Lower lobe of right lung (tissue), 2 donors: Measurements from ENCODE around the gene PMS1. TPM values are rescaled to one million over a fixed set of nuclear protein-coding genes. Genes with fewer than 3 reads are reported as not detected.

ENCODE experiments used
- ATAC-seq, 2 donors: fragments of 200-7000 bp; cut with Tn5 transposase; one replicate each; pipeline ENCODE4 v1.9.1; 2020 to 2022; ENCODE audit warnings: mild to moderate bottlenecking in 2 of 2, moderate library complexity in 2 of 2
- DNase-seq: peaks from one replicate; pipeline ENCODE4 v3.0.0-alpha.2; 2020
- H3K27ac ChIP-seq: fragments of 200-600 bp; one replicate; pipeline ENCODE4 v1.8.0; 2022
- H3K27me3 ChIP-seq: fragments of 200-600 bp; one replicate; pipeline ENCODE4 v1.8.0; 2022; ENCODE audit warnings: low read depth
- H3K36me3 ChIP-seq: fragments of 200-600 bp; one replicate; pipeline ENCODE4 v1.8.0; 2022; ENCODE audit warnings: mild to moderate bottlenecking
- H3K4me1 ChIP-seq: fragments of 200-600 bp; one replicate; pipeline ENCODE4 v1.8.0; 2022
- H3K4me3 ChIP-seq: fragments of 200-600 bp; one replicate; pipeline ENCODE4 v1.8.0; 2022; ENCODE audit warnings: mild to moderate bottlenecking
- H3K9me3 ChIP-seq: fragments of 200-600 bp; one replicate; pipeline ENCODE4 v1.8.0; 2022
- CTCF ChIP-seq: fragments of 200-600 bp; IDR thresholded peaks from one replicate; pipeline ENCODE4 v1.8.0; 2022; ENCODE audit warnings: antibody characterized with exemption, mild to moderate bottlenecking
- intact Hi-C: fragments of 100-400 bp; cut with DNase I; formaldehyde crosslinking; loops from one replicate; pipeline ENCODE4 v1.11.0; 2022
- total RNA-seq: library from RNA; stranded (reverse); fragmentation: NEBNext Ultra II Directional; extraction: Animal tissue kit (Norgen Biotek cat#: 25700); gene quantifications from one replicate; pipeline ENCODE4 v1.2.1, GENCODE V29; 2021
- donor health status: DM: no; HTN: yes; CAD: no; lungs with severe emphysema.

Gene PMS1
- total RNA-seq, 1 donor from 2014 or later: 21.7 TPM

- H3K9me3 ChIP-seq: no peaks in the 10 kb centered on the region
- DNase-seq: no peak
- H3K36me3 ChIP-seq: peaks cover 38% of the 10 kb centered on the region
- intact Hi-C loops: no loop called here
- TF ChIP-seq CTCF: no peak
- peak; percentile 4 to 39 for ATAC-seq
- peak overlapping the region; percentile 82 for H3K4me3 ChIP-seq
- peaks cover 29% of the 10 kb centered on the region for H3K4me1 ChIP-seq
- H3K27me3 ChIP-seq: no peaks in the 10 kb centered on the region
- H3K27ac ChIP-seq: peak overlapping the region; percentile 97
Measured at GRCh38 chr2:189783451-189783926, 761 bp upstream of the PMS1 start.

GRCh38 chr2:189791338-189792042 is 7.2 kb downstream of the PMS1 start:
- intact Hi-C loops: no loop called here
- Histone ChIP-seq H3K27me3 (no peaks in the 10 kb centered on the region), H3K4me3 (no peak overlapping the region), H3K4me1 (no peaks in the 10 kb centered on the region), H3K36me3 (peaks cover 52% of the 10 kb centered on the region), H3K9me3 (no peaks in the 10 kb centered on the region), H3K27ac (no peak overlapping the region)
- TF ChIP-seq CTCF: no peak
- no peak for ATAC-seq
- no peak for DNase-seq

- H3K4me1 ChIP-seq: no peaks in the 10 kb centered on the region
- H3K27ac ChIP-seq: no peak overlapping the region
- no peak for DNase-seq
- no peaks in the 10 kb centered on the region for H3K27me3 ChIP-seq
- no peak for TF ChIP-seq CTCF
- H3K4me3 ChIP-seq: no peak overlapping the region
- ATAC-seq: no peak
- no peaks in the 10 kb centered on the region for H3K9me3 ChIP-seq
- intact Hi-C loops: no loop called here
- H3K36me3 ChIP-seq: peaks cover 60% of the 10 kb centered on the region
Measured at GRCh38 chr2:189794310-189794709, 10.1 kb downstream of the PMS1 start.

- peaks cover 57% of the 10 kb centered on the region for H3K36me3 ChIP-seq
- no peak overlapping the region for H3K4me3 ChIP-seq
- H3K4me1 ChIP-seq: no peaks in the 10 kb centered on the region
- no peak overlapping the region for H3K27ac ChIP-seq
- DNase-seq (no peak), ATAC-seq (no peak)
- intact Hi-C loops: no loop called here
- no peak for TF ChIP-seq CTCF
- no peaks in the 10 kb centered on the region for H3K9me3 ChIP-seq
- no peaks in the 10 kb centered on the region for H3K27me3 ChIP-seq
Measured at GRCh38 chr2:189797902-189798301, 13.7 kb downstream of the PMS1 start.

GRCh38 chr2:189798312-189799029 is 14.2 kb downstream of the PMS1 start:
- Histone ChIP-seq H3K4me3 (no peak overlapping the region), H3K27me3 (no peaks in the 10 kb centered on the region), H3K36me3 (peaks cover 51% of the 10 kb centered on the region), H3K4me1 (no peaks in the 10 kb centered on the region), H3K9me3 (no peaks in the 10 kb centered on the region), H3K27ac (no peak overlapping the region)
- peak; percentile 25 for TF ChIP-seq CTCF
- DNase-seq (no peak), ATAC-seq (peak; percentile 54 to 57)
- intact Hi-C loops: no loop called here
